Natural killer cell (primary cell): ENCODE measurements around the gene MCM3AP. TPM values are rescaled to one million over a fixed set of nuclear protein-coding genes. Genes with fewer than 3 reads are reported as not detected.

Experiments used
- ATAC-seq, 3 donors: fragments of 150-1000 bp in 2 of 3; fragments of 200-7000 bp in 1 of 3; cut with Tn5 transposase; 1 replicate in 1 of 3; 2 replicates in 2 of 3; pipeline ENCODE4 v1.10.0; 2021; ENCODE audit warnings: mild to moderate bottlenecking in 2 of 3, moderate library complexity in 2 of 3
- DNase-seq, 2 donors: peaks; one replicate each; pipeline versions ENCODE4 v3.0.0 to v3.0.0-alpha.2; 2013 to 2021; ENCODE audit warnings: mixed read lengths in 1 of 2
- H3K27ac ChIP-seq: one replicate; pipeline ENCODE4 v1.5.1; 2013; ENCODE audit warnings: mild to moderate bottlenecking, low read length
- H3K27me3 ChIP-seq: one replicate; pipeline ENCODE4 v1.6.1; 2013; ENCODE audit warnings: low read length; ENCODE audit not compliant: control insufficient read depth, insufficient read depth
- H3K36me3 ChIP-seq: one replicate; pipeline ENCODE4 v1.6.1; 2013; ENCODE audit warnings: low read length; ENCODE audit not compliant: control insufficient read depth, insufficient read depth
- H3K4me1 ChIP-seq: one replicate; pipeline ENCODE4 v1.6.1; 2013; ENCODE audit warnings: low read length; ENCODE audit not compliant: control insufficient read depth, insufficient read depth
- H3K4me3 ChIP-seq: one replicate; pipeline ENCODE4 v1.5.1; 2013; ENCODE audit warnings: low read length
- H3K9me3 ChIP-seq: one replicate; pipeline ENCODE4 v1.6.1; 2013; ENCODE audit warnings: low read length; ENCODE audit not compliant: control insufficient read depth, insufficient read depth
- H3K27ac Mint-ChIP-seq, 2 donors: one replicate each; pipeline ENCODE4 v1.8.0; 2022; ENCODE audit warnings: mild to moderate bottlenecking in 2 of 2, mixed read lengths in 2 of 2, moderate library complexity in 1 of 2
- H3K27me3 Mint-ChIP-seq, 2 donors: one replicate each; pipeline ENCODE4 v1.8.0; 2022; ENCODE audit warnings: low read depth in 2 of 2, mixed read lengths in 2 of 2
- H3K36me3 Mint-ChIP-seq: one replicate; pipeline ENCODE4 v1.8.0; 2022; ENCODE audit warnings: mixed read lengths
- H3K4me1 Mint-ChIP-seq, 2 donors: one replicate each; pipeline ENCODE4 v1.8.0; 2022; ENCODE audit warnings: mixed read lengths in 2 of 2
- H3K4me3 Mint-ChIP-seq: one replicate; pipeline ENCODE4 v1.8.0; 2022; ENCODE audit warnings: mild to moderate bottlenecking, moderate library complexity, mixed read lengths
- H3K9me3 Mint-ChIP-seq, 2 donors: one replicate each; pipeline ENCODE4 v1.8.0; 2022; ENCODE audit warnings: mixed read lengths in 2 of 2
- CTCF ChIP-seq: fragments of 200-600 bp; IDR thresholded peaks from one replicate; pipeline ENCODE4 v1.8.0; 2022; ENCODE audit warnings: antibody characterized with exemption
- WGBS: methylation state at CpG from one replicate; pipeline ENCODE4 v1.1.7; 2013; ENCODE audit warnings: missing lambda C conversion rate; ENCODE audit not compliant: insufficient coverage; 5-methylcytosine and 5-hydroxymethylcytosine counted together
- intact Hi-C: fragments of 100-400 bp; cut with micrococcal nuclease; formaldehyde crosslinking; loops from one replicate; pipeline ENCODE4 v1.14.2; 2022
- total RNA-seq, 4 donors: library from RNA; stranded (reverse); fragments of 120-200 nt in 1 of 4; gene quantifications; one replicate each; pipeline versions ENCODE4 v1.2.3 to v1.2.4, GENCODE V29; 2013 to 2022

Gene MCM3AP
- total RNA-seq, 3 donors from 2014 or later (not counting 1 experiment from before 2014, with no cell fraction given): 143 to 172 (median 159) TPM

- Mint-ChIP-seq H3K36me3 (peaks cover 15% of the 10 kb centered on the region), H3K9me3 (no peaks in the 10 kb centered on the region)
Measured at GRCh38 chr21:46252840-46253239, 32.6 kb downstream of the MCM3AP start.

GRCh38 chr21:46250146-46250725 lies 35.2 kb downstream of the MCM3AP start:
- no peak overlapping the region for H3K27ac ChIP-seq
- no peak for TF ChIP-seq CTCF
- H3K9me3 ChIP-seq: no peaks in the 10 kb centered on the region
- Mint-ChIP-seq H3K27me3 (no peaks in the 10 kb centered on the region), H3K9me3 (no peaks in the 10 kb centered on the region), H3K4me1 (peaks cover 41 to 47% of the 10 kb centered on the region in 2 donors), H3K27ac (peak overlapping the region; percentile 47 to 97), H3K36me3 (peaks cover 29% of the 10 kb centered on the region), H3K4me3 (no peak overlapping the region)
- ATAC-seq (no peak), DNase-seq (no peak)
- no peak overlapping the region for H3K4me3 ChIP-seq
- peaks cover 29% of the 10 kb centered on the region for H3K4me1 ChIP-seq
- WGBS: 87% methylated on average over 6 of the region's 6 CpGs
- intact Hi-C loops: no loop called here
- peaks cover 65% of the 10 kb centered on the region for H3K36me3 ChIP-seq
- H3K27me3 ChIP-seq: no peaks in the 10 kb centered on the region

More at GRCh38 chr21:46252840-46253239, 32.6 kb downstream of the MCM3AP start:
- ATAC-seq: no peak
- no peak for TF ChIP-seq CTCF
- no peaks in the 10 kb centered on the region for H3K27me3 Mint-ChIP-seq
- H3K27me3 ChIP-seq: no peaks in the 10 kb centered on the region
- intact Hi-C loops: loop anchor here (2.0 kb wide), 1 partner anchor 24 kb away; the partner anchor contains the start of gene LSS
- H3K36me3 ChIP-seq: peaks cover 63% of the 10 kb centered on the region
- H3K4me1 ChIP-seq: peaks cover 29% of the 10 kb centered on the region
- no peaks in the 10 kb centered on the region for H3K9me3 ChIP-seq
- peak overlapping the region; percentile 96 to 97 for H3K27ac Mint-ChIP-seq
- H3K4me3 ChIP-seq: no peak overlapping the region
- H3K27ac ChIP-seq: peak overlapping the region; percentile 65
- H3K4me3 Mint-ChIP-seq: peak overlapping the region; percentile 71
- no peak for DNase-seq
- peaks cover 41 to 48% of the 10 kb centered on the region in 2 donors for H3K4me1 Mint-ChIP-seq
- 85% methylated on average over 4 of the region's 4 CpGs for WGBS

GRCh38 chr21:46248827-46249226 lies 36.6 kb downstream of the MCM3AP start:
- TF ChIP-seq CTCF: no peak
- H3K27ac Mint-ChIP-seq: peak overlapping the region in 1 of 2 donors; percentile 39
- H3K36me3 Mint-ChIP-seq: peaks cover 21% of the 10 kb centered on the region
- H3K9me3 Mint-ChIP-seq: no peaks in the 10 kb centered on the region
- 96% methylated on average over 2 of the region's 2 CpGs for WGBS
- DNase-seq (no peak), ATAC-seq (no peak)
- H3K27me3 Mint-ChIP-seq: no peaks in the 10 kb centered on the region
- no peak overlapping the region for H3K27ac ChIP-seq
- H3K9me3 ChIP-seq: no peaks in the 10 kb centered on the region
- H3K4me3 ChIP-seq: no peak overlapping the region
- peaks cover 29 to 33% of the 10 kb centered on the region in 2 donors for H3K4me1 Mint-ChIP-seq
- H3K36me3 ChIP-seq: peaks cover 67% of the 10 kb centered on the region
- H3K4me3 Mint-ChIP-seq: no peak overlapping the region
- intact Hi-C loops: no loop called here
- no peaks in the 10 kb centered on the region for H3K27me3 ChIP-seq
- H3K4me1 ChIP-seq: peaks cover 19% of the 10 kb centered on the region

GRCh38 chr21:46248422-46248782 lies 37.0 kb downstream of the MCM3AP start:
- Mint-ChIP-seq H3K27ac (peak overlapping the region in 1 of 2 donors; percentile 39), H3K9me3 (no peaks in the 10 kb centered on the region), H3K4me3 (no peak overlapping the region), H3K36me3 (peaks cover 22% of the 10 kb centered on the region), H3K27me3 (no peaks in the 10 kb centered on the region), H3K4me1 (peaks cover 27 to 28% of the 10 kb centered on the region in 2 donors)
- H3K36me3 ChIP-seq: peaks cover 71% of the 10 kb centered on the region
- H3K9me3 ChIP-seq: no peaks in the 10 kb centered on the region
- no peaks in the 10 kb centered on the region for H3K27me3 ChIP-seq
- WGBS: no CpG with 5 or more reads among the region's 1 CpG
- H3K4me3 ChIP-seq: no peak overlapping the region
- no peak for TF ChIP-seq CTCF
- DNase-seq: no peak
- no peak for ATAC-seq
- H3K27ac ChIP-seq: no peak overlapping the region
- intact Hi-C loops: no loop called here
- H3K4me1 ChIP-seq: peaks cover 15% of the 10 kb centered on the region
